Neural crest cell (in vitro differentiated cells): Measurements from ENCODE around the gene SLC29A4. TPM values are rescaled to one million over a fixed set of nuclear protein-coding genes. Genes with fewer than 3 reads are reported as not detected.
A peak's percentile ranks its signal among the peaks of the same experiment; 100 is the strongest.

Experiments
- DNase-seq: peaks from one replicate; pipeline ENCODE4 v3.0.0; 2021; ENCODE audit warnings: low read depth, mixed read lengths, low spot score
- H3K27ac Mint-ChIP-seq: one replicate; pipeline ENCODE4 v1.8.0; 2021; ENCODE audit warnings: mild to moderate bottlenecking, mixed read lengths; ENCODE audit not compliant: unreplicated experiment
- H3K27me3 Mint-ChIP-seq: 2 replicates; pipeline ENCODE4 v1.8.0; 2021; ENCODE audit warnings: low read depth, mild to moderate bottlenecking, mixed read lengths
- H3K36me3 Mint-ChIP-seq: 2 replicates; pipeline ENCODE4 v1.8.0; 2021; ENCODE audit warnings: low read depth, mild to moderate bottlenecking, mixed read lengths
- H3K4me1 Mint-ChIP-seq: 2 replicates; pipeline ENCODE4 v1.8.0; 2021; ENCODE audit warnings: mixed read lengths
- H3K4me3 Mint-ChIP-seq: one replicate; pipeline ENCODE4 v1.8.0; 2021; ENCODE audit warnings: mild to moderate bottlenecking, mixed read lengths
- H3K9me3 Mint-ChIP-seq: 2 replicates; pipeline ENCODE4 v1.8.0; 2021; ENCODE audit warnings: mixed read lengths
- total RNA-seq: library from RNA; stranded (reverse); gene quantifications from 2 replicates; pipeline ENCODE4 v1.2.1, GENCODE V29; 2021
- TF ChIP-seq, protein P1 (sequence below): fragments of 200-600 bp; sonication (generic); conservative IDR thresholded peaks from 2 replicates; pipeline ENCODE4 v1.5.0; 2021; ENCODE audit warnings: antibody characterized with exemption, mild to moderate bottlenecking

SLC29A4 gene
- total RNA-seq, 1 donor from 2014 or later = 40.0 TPM

DNA sequence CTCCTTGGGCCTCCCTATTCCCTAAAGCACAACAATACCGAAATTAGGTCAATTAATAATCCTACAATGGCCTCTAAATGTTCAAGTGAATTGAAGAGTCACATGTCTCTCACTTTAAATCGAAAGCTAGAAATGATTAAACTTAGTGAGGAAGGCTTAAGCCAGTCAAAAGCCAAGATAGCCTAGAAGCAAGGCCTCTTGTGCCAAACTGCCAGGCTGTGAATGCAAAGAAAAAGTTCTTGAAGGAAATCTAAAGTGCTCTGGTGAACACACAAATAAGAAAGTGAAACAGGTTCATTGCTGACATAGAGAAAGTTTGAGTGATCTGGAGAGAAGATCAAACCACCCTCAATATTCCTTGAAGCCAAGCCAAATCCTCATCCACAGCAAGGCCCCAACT is 57.2 kb downstream of the SLC29A4 start:
- Mint-ChIP-seq H3K4me1 (no peaks in the 10 kb centered on the region), H3K9me3 (peaks cover 9% of the 10 kb centered on the region), H3K36me3 (peaks cover 59% of the 10 kb centered on the region), H3K27ac (no peak overlapping the region), H3K4me3 (no peak overlapping the region), H3K27me3 (no peaks in the 10 kb centered on the region)
- TF ChIP-seq, protein P1, sequence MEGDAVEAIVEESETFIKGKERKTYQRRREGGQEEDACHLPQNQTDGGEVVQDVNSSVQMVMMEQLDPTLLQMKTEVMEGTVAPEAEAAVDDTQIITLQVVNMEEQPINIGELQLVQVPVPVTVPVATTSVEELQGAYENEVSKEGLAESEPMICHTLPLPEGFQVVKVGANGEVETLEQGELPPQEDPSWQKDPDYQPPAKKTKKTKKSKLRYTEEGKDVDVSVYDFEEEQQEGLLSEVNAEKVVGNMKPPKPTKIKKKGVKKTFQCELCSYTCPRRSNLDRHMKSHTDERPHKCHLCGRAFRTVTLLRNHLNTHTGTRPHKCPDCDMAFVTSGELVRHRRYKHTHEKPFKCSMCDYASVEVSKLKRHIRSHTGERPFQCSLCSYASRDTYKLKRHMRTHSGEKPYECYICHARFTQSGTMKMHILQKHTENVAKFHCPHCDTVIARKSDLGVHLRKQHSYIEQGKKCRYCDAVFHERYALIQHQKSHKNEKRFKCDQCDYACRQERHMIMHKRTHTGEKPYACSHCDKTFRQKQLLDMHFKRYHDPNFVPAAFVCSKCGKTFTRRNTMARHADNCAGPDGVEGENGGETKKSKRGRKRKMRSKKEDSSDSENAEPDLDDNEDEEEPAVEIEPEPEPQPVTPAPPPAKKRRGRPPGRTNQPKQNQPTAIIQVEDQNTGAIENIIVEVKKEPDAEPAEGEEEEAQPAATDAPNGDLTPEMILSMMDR = no peak
- no peak for DNase-seq

GRCh38 chr7:5342631-5343030 is 59.9 kb downstream of the SLC29A4 start:
- no peak overlapping the region for H3K4me3 Mint-ChIP-seq
- no peak for DNase-seq
- peaks cover 9% of the 10 kb centered on the region for H3K9me3 Mint-ChIP-seq
- no peak overlapping the region for H3K27ac Mint-ChIP-seq
- H3K27me3 Mint-ChIP-seq = no peaks in the 10 kb centered on the region
- H3K36me3 Mint-ChIP-seq = peaks cover 44% of the 10 kb centered on the region
- H3K4me1 Mint-ChIP-seq = no peaks in the 10 kb centered on the region
- TF ChIP-seq, protein P1 = no peak

DNA sequence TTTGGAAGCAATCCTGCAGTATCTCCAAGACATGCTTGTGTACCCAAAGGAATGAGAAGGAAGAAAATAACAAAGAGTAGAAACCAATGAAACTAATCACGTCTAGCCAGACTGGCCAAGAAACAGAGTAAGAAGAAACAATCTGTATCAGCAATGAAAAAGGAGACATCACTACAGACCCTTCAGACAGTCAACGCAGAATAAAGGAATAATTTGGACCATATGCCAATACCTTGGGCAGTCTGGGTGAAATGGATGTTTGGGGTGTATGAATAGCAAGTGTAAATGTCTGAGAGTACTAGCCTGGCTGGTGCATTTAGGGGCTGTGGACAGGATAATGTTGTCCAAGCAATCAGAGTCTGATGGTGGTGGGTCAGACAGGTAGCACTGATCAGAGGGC is 61.1 kb downstream of the SLC29A4 start:
- Mint-ChIP-seq H3K27ac (no peak overlapping the region), H3K36me3 (peaks cover 41% of the 10 kb centered on the region), H3K4me3 (peak overlapping the region; percentile 4), H3K27me3 (no peaks in the 10 kb centered on the region), H3K9me3 (peaks cover 9% of the 10 kb centered on the region), H3K4me1 (no peaks in the 10 kb centered on the region)
- DNase-seq = no peak
- TF ChIP-seq, protein P1 = no peak

GRCh38 chr7:5344342-5344741 is 61.6 kb downstream of the SLC29A4 start:
- H3K9me3 Mint-ChIP-seq = peaks cover 9% of the 10 kb centered on the region
- no peak for DNase-seq
- H3K27me3 Mint-ChIP-seq = no peaks in the 10 kb centered on the region
- TF ChIP-seq, protein P1 = no peak
- H3K27ac Mint-ChIP-seq = no peak overlapping the region
- peaks cover under 1% of the 10 kb centered on the region for H3K4me1 Mint-ChIP-seq
- peaks cover 41% of the 10 kb centered on the region for H3K36me3 Mint-ChIP-seq
- H3K4me3 Mint-ChIP-seq = peak overlapping the region; percentile 4

DNA sequence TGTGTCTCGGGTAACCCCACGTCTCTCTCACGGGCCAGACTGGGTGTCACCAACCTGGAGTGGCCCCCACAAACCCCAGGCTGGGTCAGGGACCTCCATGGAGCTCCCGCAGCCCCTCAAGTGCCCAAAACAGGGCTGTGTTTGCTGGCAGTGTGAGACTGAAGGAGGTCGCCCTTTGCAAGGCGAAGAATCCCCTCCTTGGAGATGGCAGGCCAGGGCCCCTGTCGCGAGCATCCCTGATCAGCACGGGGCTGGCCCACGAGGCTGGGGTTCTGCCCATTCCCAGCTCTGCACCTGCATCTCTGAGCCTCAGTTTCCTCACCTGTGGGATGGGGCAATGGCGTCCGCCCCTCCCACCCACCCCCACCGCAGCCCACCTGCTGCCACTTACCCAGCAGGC is 62.4 kb downstream of the SLC29A4 start:
- H3K27ac Mint-ChIP-seq = no peak overlapping the region

More for the DNA sequence above, 62.4 kb downstream of the SLC29A4 start:
- no peak for DNase-seq
- TF ChIP-seq, protein P1 = no peak
- peaks cover 35% of the 10 kb centered on the region for H3K36me3 Mint-ChIP-seq
- H3K27me3 Mint-ChIP-seq = no peaks in the 10 kb centered on the region
- peaks cover 3% of the 10 kb centered on the region for H3K4me1 Mint-ChIP-seq
- H3K4me3 Mint-ChIP-seq = no peak overlapping the region
- peaks cover 9% of the 10 kb centered on the region for H3K9me3 Mint-ChIP-seq
